GM10248 (cell line): ENCODE measurements around the gene AADACL4.

Experiments used
- CTCF ChIA-PET: fragments of 300-600 bp; sonication (Branson Sonifier 250); formaldehyde crosslinking; extraction: SDS; loops from one replicate; lab custom pipeline; 2021; ENCODE audit warnings: antibody characterized with exemption; lab: Yijun Ruan, JAX
- POLR2A ChIA-PET: fragments of 350-650 bp; sonication (Branson Sonifier 250); formaldehyde crosslinking; extraction: SDS; loops from one replicate; lab custom pipeline; 2020; ENCODE audit warnings: antibody characterized with exemption; lab: Yijun Ruan, JAX
- DNase-seq: peaks from one replicate; pipeline ENCODE4 v3.0.0; 2012; ENCODE audit errors: extremely low spot score
- CTCF ChIP-seq: IDR thresholded peaks from 2 replicates; pipeline ENCODE4 v1.5.1; 2012; ENCODE audit warnings: mild to moderate bottlenecking, low read depth; ENCODE audit errors: extremely low read depth, missing control alignments, control extremely low read depth

Gene AADACL4

GRCh38 chr1:12630946-12631530, 12.8 kb upstream of the AADACL4 start:
- no peak for TF ChIP-seq CTCF
- ChIA-PET CTCF (interaction anchor here (1.2 to 4.5 kb wide), 2 partner anchors 11 to 29 kb away, joined by 4 to 24 read pairs; no protein-coding TSS in a partner anchor), POLR2A (no interaction called here)
- DNase-seq, result no peak

GRCh38 chr1:12631571-12631970, 12.3 kb upstream of the AADACL4 start:
- POLR2A ChIA-PET, result no interaction called here
- no peak for TF ChIP-seq CTCF

GRCh38 chr1:12634156-12634555, 9.7 kb upstream of the AADACL4 start:
- CTCF ChIA-PET, result no interaction called here
- no peak for DNase-seq
- POLR2A ChIA-PET, result no interaction called here
- no peak for TF ChIP-seq CTCF

More at GRCh38 chr1:12631571-12631970, 12.3 kb upstream of the AADACL4 start:
- CTCF ChIA-PET, result interaction anchor here (1.2 to 4.5 kb wide), 2 partner anchors 12 to 30 kb away, joined by 4 to 24 read pairs; no protein-coding TSS in a partner anchor
- DNase-seq, result no peak

- ChIA-PET CTCF (no interaction called here), POLR2A (no interaction called here)
- no peak for TF ChIP-seq CTCF
- DNase-seq, result no peak
These were observed 9.1 kb upstream of the AADACL4 start for GRCh38 chr1:12634696-12635202.

GRCh38 chr1:12636098-12636950, 7.6 kb upstream of the AADACL4 start:
- CTCF ChIA-PET, result no interaction called here
- DNase-seq, result no peak

More at GRCh38 chr1:12636098-12636950, 7.6 kb upstream of the AADACL4 start:
- POLR2A ChIA-PET, result no interaction called here
- TF ChIP-seq CTCF, result no peak
